Measurements from ENCODE around the gene ARAP2. TPM values are rescaled to one million over a fixed set of nuclear protein-coding genes. Genes with fewer than 3 reads are reported as not detected.

Gene ARAP2
- total RNA-seq, 1 donor from 2014 or later: 57.2 TPM

DNA sequence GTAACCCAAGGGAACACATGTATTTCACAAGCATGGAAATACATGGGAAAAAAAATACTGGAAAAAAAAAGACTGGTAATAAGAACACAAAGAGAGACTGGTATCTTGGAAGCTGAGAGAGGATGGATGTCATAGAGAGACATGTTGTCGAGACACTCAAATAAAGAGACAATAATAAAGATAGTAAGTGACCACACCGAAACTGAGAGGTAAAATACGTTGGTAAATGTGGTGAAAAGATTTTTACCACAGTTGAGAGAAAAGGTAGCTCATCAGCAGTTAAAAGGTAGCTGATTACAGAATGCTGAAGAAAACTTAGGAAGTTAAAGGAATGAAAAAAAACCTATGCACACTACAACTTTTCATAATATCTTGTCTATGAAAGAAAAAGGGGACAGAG lies 81.1 kb downstream of the ARAP2 start:
- no peaks in the 10 kb centered on the region for H3K27me3 ChIP-seq
- no peaks in the 10 kb centered on the region for H3K9me3 ChIP-seq
- no peak overlapping the region for H3K27ac ChIP-seq
- H3K4me1 ChIP-seq: no peaks in the 10 kb centered on the region
- intact Hi-C loops (cut with DNase I): no loop called here
- peaks cover 49% of the 10 kb centered on the region for H3K36me3 ChIP-seq
- TF ChIP-seq, protein P1, sequence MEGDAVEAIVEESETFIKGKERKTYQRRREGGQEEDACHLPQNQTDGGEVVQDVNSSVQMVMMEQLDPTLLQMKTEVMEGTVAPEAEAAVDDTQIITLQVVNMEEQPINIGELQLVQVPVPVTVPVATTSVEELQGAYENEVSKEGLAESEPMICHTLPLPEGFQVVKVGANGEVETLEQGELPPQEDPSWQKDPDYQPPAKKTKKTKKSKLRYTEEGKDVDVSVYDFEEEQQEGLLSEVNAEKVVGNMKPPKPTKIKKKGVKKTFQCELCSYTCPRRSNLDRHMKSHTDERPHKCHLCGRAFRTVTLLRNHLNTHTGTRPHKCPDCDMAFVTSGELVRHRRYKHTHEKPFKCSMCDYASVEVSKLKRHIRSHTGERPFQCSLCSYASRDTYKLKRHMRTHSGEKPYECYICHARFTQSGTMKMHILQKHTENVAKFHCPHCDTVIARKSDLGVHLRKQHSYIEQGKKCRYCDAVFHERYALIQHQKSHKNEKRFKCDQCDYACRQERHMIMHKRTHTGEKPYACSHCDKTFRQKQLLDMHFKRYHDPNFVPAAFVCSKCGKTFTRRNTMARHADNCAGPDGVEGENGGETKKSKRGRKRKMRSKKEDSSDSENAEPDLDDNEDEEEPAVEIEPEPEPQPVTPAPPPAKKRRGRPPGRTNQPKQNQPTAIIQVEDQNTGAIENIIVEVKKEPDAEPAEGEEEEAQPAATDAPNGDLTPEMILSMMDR (IDR thresholded peaks at IDR 0.05): no peak
- DNase-seq (no peak), ATAC-seq (no peak)
- no peak overlapping the region for H3K4me3 ChIP-seq

DNA sequence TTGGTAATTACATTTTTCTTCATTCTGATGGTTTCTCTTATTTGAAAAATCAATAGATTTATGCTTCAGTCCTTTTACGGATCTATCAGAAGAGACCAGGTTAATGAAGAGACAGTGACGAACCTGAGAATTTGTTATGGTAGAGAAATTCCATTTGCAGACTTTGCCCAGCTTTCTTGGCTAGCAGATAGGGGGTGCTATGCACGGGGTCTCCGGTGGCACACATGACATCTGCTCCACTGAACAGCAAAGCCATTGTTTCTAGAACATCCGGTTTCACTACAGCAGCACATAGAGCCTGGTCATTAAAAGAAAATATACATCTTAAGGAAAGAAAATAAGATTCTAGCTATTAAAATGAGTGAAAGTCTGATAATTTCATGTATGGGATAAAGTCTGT lies 85.1 kb downstream of the ARAP2 start:
- TF ChIP-seq, protein P1 (IDR thresholded peaks at IDR 0.05): no peak

DNA sequence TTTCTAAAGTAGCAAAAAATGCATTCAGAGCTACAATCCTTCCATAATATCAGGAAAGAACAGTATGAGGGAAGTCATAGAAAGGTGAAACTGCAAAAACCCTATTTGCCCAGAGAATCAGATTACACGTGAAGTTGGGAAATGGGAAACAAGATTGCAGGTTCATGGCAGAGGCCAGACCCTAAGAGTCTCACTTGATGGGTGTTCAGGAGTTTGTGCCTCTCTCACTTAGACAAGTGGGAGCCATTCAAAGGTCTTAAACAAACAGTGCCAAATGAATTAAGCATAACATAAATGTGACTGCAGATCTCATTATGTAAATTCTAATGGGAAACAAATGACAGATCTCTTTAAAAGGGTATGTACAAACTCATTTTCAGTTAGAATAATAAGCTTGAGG lies 91.6 kb downstream of the ARAP2 start:
- H3K27me3 ChIP-seq: no peaks in the 10 kb centered on the region
- intact Hi-C loops (cut with DNase I): no loop called here
- peaks cover 9% of the 10 kb centered on the region for H3K36me3 ChIP-seq
- TF ChIP-seq, protein P1 (IDR thresholded peaks at IDR 0.05): no peak
- ATAC-seq (peak; percentile 50), DNase-seq (no peak)
- H3K9me3 ChIP-seq: no peaks in the 10 kb centered on the region
- H3K4me1 ChIP-seq: no peaks in the 10 kb centered on the region
- no peak overlapping the region for H3K4me3 ChIP-seq
- H3K27ac ChIP-seq: no peak overlapping the region

More for the DNA sequence above, 85.1 kb downstream of the ARAP2 start:
- intact Hi-C loops (cut with DNase I): no loop called here
- H3K4me3 ChIP-seq: no peak overlapping the region
- no peaks in the 10 kb centered on the region for H3K4me1 ChIP-seq
- DNase-seq: no peak
- no peak overlapping the region for H3K27ac ChIP-seq
- no peaks in the 10 kb centered on the region for H3K9me3 ChIP-seq
- no peaks in the 10 kb centered on the region for H3K27me3 ChIP-seq
- H3K36me3 ChIP-seq: peaks cover 49% of the 10 kb centered on the region
- ATAC-seq: no peak

DNA sequence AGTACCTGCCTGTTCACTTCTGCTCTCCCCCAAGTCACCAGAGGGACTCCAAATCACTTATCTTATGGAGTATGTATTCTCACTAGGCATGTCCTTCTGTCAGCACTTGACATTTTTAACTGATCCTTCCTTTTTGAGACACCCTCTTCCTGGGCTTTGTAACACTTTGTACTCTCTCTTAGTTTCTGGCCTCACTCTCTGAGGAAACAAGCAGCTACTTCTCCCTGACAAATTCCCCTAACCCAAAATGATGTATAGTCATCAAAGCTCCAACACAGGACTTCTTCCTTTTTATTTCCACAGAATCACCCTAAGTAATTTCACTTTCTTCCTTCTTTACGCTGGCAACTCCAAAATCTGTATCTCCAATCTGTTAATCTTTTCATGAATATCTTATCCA lies 101.8 kb downstream of the ARAP2 start:
- Histone ChIP-seq H3K9me3 (no peaks in the 10 kb centered on the region), H3K27me3 (no peaks in the 10 kb centered on the region), H3K36me3 (peaks cover 20% of the 10 kb centered on the region), H3K4me1 (no peaks in the 10 kb centered on the region), H3K27ac (no peak overlapping the region), H3K4me3 (no peak overlapping the region)
- TF ChIP-seq, protein P1 (IDR thresholded peaks at IDR 0.05): no peak
- ATAC-seq: no peak
- intact Hi-C loops (cut with DNase I): no loop called here
- DNase-seq: no peak

DNA sequence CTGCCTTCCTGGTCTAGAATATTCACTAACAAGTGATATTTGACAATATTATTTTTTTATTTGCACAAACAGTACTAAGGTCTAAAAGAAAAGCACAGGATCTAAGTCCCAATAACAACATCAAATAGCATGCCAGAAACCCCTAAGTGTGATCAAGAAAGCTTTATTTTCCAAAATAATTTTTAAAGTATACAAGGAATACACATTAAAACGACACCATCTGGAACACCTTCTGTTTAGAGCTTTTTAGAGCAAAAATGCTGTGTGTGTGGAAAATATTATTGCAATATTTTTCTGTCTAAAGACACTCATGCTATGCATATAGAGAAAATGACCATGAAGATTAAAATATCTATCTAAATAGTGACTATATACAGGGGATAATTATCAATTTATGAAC lies 103.1 kb downstream of the ARAP2 start:
- no peak overlapping the region for H3K4me3 ChIP-seq
- H3K9me3 ChIP-seq: no peaks in the 10 kb centered on the region
- H3K36me3 ChIP-seq: peaks cover 9% of the 10 kb centered on the region
- no peak overlapping the region for H3K27ac ChIP-seq
- ATAC-seq (no peak), DNase-seq (no peak)
- H3K27me3 ChIP-seq: no peaks in the 10 kb centered on the region
- no peaks in the 10 kb centered on the region for H3K4me1 ChIP-seq
- intact Hi-C loops (cut with DNase I): no loop called here
- TF ChIP-seq, protein P1 (IDR thresholded peaks at IDR 0.05): no peak

DNA sequence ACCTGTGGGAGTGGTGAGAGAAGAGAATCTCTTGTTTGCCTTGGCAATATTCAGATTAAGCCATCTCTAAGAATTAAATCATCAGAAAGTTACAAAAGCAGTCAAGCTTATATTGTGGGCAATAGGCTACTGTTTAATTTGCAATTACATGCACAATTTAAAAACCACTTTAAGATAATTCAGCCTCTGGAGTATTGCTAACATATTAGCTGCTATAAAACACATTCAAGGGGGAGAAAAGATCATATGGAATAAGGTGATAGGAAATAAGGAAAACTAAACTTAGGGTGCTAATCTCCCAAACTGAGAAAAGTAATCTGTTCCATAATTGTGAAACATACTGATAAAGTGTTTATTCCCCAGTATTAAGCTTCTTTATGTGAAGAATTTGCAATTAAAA lies 103.9 kb downstream of the ARAP2 start:
- no peaks in the 10 kb centered on the region for H3K9me3 ChIP-seq
- no peak overlapping the region for H3K27ac ChIP-seq
- peaks cover 4% of the 10 kb centered on the region for H3K36me3 ChIP-seq
- ATAC-seq: no peak
- H3K27me3 ChIP-seq: no peaks in the 10 kb centered on the region
- H3K4me3 ChIP-seq: no peak overlapping the region
- no peaks in the 10 kb centered on the region for H3K4me1 ChIP-seq
- intact Hi-C loops (cut with DNase I): no loop called here
- TF ChIP-seq, protein P1 (IDR thresholded peaks at IDR 0.05): no peak
- no peak for DNase-seq
